Left lung (tissue), 10 donors: ENCODE results near the gene CKLF. TPM values are rescaled to one million over a fixed set of nuclear protein-coding genes. Genes with fewer than 3 reads are reported as not detected.

Experiments
- ATAC-seq: fragments of 200-7000 bp; cut with Tn5 transposase; one replicate; pipeline ENCODE4 v1.9.1; 2020; ENCODE audit warnings: moderate library complexity
- DNase-seq, 4 donors: peaks; one replicate each; pipeline ENCODE4 v3.0.0-alpha.2; 2013 to 2020
- H3K27ac ChIP-seq, 2 donors: fragments of 200-600 bp; sonication (generic) in 1 of 2; one replicate each; pipeline versions ENCODE4 v1.5.0 to v1.8.0; 2020 to 2021
- H3K27me3 ChIP-seq, 2 donors: fragments of 200-600 bp; sonication (generic) in 1 of 2; one replicate each; pipeline versions ENCODE4 v1.5.0 to v1.8.0; 2020 to 2021
- H3K36me3 ChIP-seq, 2 donors: fragments of 200-600 bp; sonication (generic) in 1 of 2; one replicate each; pipeline versions ENCODE4 v1.5.0 to v1.8.0; 2020 to 2021
- H3K4me1 ChIP-seq, 2 donors: fragments of 200-600 bp; one replicate each; pipeline ENCODE4 v1.8.0; 2021
- H3K4me3 ChIP-seq, 2 donors: fragments of 200-600 bp; sonication (generic) in 1 of 2; one replicate each; pipeline versions ENCODE4 v1.5.0 to v1.8.0; 2020 to 2021; ENCODE audit warnings: mild to moderate bottlenecking in 1 of 2
- H3K9me3 ChIP-seq, 2 donors: fragments of 200-600 bp; sonication (generic) in 1 of 2; one replicate each; pipeline versions ENCODE4 v1.5.0 to v1.8.0; 2020 to 2021
- intact Hi-C, 2 donors: fragments of 100-400 bp; cut with DNase I; formaldehyde crosslinking; loops; one replicate each; pipeline versions ENCODE4 v1.11.2 to v1.14.2; 2022
- polyA plus RNA-seq, 6 donors: library from polyadenylated mRNA; unstranded; fragments of 120-200 nt; gene quantifications; one replicate each; pipeline ENCODE4 v1.2.1, GENCODE V29; 2013; ENCODE audit not compliant: insufficient read length in 6 of 6
- total RNA-seq, 2 donors: library from RNA; stranded (reverse); fragmentation: NEBNext Ultra II Directional; extraction: Animal tissue kit (Norgen Biotek cat#: 25700); gene quantifications; one replicate each; pipeline ENCODE4 v1.2.1, GENCODE V29; 2021
- TF ChIP-seq, protein P1 (sequence below), 2 donors: fragments of 200-600 bp; sonication (generic) in 1 of 2; IDR thresholded peaks; one replicate each; pipeline versions ENCODE4 v1.5.0 to v1.8.0; 2021; ENCODE audit warnings: antibody characterized with exemption in 2 of 2
- donor health status: DM: no; HTN: yes; CAD: no.
- donor health status: DM: no; HTN: no; CAD: no.

The CKLF gene
- total and polyA plus RNA-seq, 8 donors = 41.6 to 66.3 (median 42.9) TPM

DNA sequence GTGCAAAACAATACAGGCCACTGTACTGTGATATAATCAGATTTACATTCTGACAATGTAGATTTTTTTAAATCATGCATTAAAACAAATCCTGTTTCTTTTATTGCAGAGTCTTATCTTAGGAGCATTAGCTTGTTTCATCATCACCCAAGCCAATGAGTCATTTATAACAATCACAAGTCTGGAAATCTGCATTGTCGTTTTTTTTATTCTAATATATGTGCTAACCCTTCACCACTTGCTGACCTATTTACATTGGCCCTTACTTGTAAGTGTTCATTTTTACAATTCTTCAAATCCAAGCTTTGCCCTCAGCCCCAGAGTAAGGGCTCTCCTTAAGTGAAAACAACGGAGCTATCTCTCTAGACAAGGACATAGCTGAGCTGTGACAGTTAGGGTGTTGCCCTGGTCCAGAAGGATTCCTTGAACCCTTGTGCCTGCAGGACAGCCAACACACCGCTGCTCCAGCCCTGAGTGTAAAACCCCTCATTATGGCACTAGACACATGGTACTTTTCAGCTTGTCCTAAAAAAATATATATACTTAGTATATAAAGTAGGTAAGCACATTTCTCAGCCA, 17.5 kb downstream of the CKLF start:
- Histone ChIP-seq H3K27me3 (no peaks in the 10 kb centered on the region), H3K4me3 (no peak overlapping the region), H3K27ac (no peak overlapping the region), H3K4me1 (peaks cover 0 to 17% of the 10 kb centered on the region in 2 donors), H3K9me3 (no peaks in the 10 kb centered on the region), H3K36me3 (peaks cover 0 to 37% of the 10 kb centered on the region in 2 donors)
- DNase-seq (no peak), ATAC-seq (peak; percentile 75)
- TF ChIP-seq, protein P1, sequence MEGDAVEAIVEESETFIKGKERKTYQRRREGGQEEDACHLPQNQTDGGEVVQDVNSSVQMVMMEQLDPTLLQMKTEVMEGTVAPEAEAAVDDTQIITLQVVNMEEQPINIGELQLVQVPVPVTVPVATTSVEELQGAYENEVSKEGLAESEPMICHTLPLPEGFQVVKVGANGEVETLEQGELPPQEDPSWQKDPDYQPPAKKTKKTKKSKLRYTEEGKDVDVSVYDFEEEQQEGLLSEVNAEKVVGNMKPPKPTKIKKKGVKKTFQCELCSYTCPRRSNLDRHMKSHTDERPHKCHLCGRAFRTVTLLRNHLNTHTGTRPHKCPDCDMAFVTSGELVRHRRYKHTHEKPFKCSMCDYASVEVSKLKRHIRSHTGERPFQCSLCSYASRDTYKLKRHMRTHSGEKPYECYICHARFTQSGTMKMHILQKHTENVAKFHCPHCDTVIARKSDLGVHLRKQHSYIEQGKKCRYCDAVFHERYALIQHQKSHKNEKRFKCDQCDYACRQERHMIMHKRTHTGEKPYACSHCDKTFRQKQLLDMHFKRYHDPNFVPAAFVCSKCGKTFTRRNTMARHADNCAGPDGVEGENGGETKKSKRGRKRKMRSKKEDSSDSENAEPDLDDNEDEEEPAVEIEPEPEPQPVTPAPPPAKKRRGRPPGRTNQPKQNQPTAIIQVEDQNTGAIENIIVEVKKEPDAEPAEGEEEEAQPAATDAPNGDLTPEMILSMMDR (IDR thresholded peaks at IDR 0.05) = no peak
- intact Hi-C loops = no loop called here

DNA sequence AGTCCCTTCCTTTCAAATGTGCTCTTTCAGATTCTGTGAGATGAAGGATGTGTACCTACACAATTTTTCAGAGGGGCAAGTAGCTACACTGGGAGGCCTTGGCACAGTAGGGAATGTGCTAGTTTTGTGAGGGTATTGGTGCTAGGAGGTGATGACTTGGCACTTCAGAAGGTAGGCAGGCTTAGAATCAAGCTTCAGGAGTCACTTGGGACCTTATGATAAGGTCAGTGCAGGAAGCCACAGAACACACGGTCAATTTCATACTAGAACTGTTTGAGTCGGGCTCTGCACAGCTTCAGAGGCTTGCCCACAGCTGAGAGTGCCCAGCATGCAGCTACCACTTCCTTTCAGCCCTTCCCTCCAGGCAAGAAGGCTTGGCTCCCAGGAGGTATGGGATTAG, 20.0 kb downstream of the CKLF start:
- Histone ChIP-seq H3K4me1 (peaks cover 0 to 17% of the 10 kb centered on the region in 2 donors), H3K27ac (no peak overlapping the region), H3K9me3 (no peaks in the 10 kb centered on the region), H3K4me3 (no peak overlapping the region), H3K36me3 (peaks cover 0 to 13% of the 10 kb centered on the region in 2 donors), H3K27me3 (peaks cover 0 to under 1% of the 10 kb centered on the region in 2 donors)
- ATAC-seq (no peak), DNase-seq (no peak)
- intact Hi-C loops = no loop called here
- TF ChIP-seq, protein P1 (IDR thresholded peaks at IDR 0.05) = no peak

DNA sequence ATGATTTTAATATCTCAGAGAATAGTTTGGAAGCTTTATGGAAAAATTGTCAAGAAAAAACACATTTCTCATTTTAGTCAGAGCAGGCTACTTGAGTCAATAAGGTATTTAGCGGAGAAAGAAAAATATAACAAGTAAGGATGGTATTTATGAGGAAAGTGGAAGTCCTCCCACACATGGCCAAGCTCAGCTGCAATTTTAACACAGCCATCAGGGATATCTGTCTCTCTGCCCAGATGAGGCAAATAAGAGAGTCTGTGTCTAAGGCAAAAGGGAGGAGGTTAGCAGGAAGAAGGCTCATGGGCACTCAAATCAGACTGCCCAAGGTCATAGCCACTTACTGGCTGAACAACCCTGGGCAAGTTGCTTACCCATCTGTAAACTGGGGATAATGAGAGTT, 21.7 kb downstream of the CKLF start:
- intact Hi-C loops = no loop called here
- Histone ChIP-seq H3K27ac (no peak overlapping the region), H3K27me3 (peaks cover 13 to 18% of the 10 kb centered on the region in 2 donors), H3K4me3 (no peak overlapping the region), H3K4me1 (peaks cover 4 to 19% of the 10 kb centered on the region in 2 donors), H3K9me3 (no peaks in the 10 kb centered on the region), H3K36me3 (peaks cover 0 to 9% of the 10 kb centered on the region in 2 donors)
- no peak for ATAC-seq
- DNase-seq = no peak
- TF ChIP-seq, protein P1 (IDR thresholded peaks at IDR 0.05) = no peak

DNA sequence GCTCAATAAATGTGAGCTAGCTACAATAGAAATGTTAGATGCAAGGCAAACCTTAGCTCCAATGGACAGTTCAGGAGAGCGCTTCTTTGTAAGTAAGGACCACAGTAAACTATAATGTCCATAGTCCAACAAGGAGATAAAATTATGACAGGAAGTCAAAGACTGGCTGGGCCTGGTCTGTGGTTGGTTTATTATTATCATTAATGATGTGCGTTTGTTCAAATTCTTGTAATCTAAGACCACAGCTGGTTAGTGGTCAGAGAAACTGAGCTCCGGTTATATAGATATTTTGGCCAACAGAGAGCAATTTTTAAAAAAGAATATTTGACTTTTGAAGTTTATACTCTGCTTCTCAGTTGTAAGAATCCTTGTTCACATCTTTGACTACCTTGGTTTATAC, 22.2 kb downstream of the CKLF start:
- H3K27me3 ChIP-seq = peaks cover 17 to 23% of the 10 kb centered on the region in 2 donors

DNA sequence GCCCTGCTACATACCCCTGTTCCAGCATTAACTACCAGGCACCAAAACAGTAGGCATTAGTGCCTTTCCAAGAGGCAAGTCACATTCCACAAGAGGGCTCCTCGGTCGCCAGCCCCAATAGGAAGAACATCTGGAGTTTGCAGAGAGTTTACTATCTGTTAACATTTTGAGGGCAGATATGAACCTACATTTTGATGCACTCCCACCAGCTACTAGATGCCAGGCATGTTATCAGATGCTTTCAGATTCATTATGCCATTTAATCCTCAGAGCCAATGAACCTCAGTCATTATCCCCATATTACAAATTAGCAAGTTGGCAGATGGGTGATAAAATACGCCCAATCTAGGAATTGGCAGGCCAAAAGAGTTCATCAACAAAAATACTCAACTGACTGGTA, 22.7 kb downstream of the CKLF start:
- ATAC-seq (no peak), DNase-seq (no peak)
- TF ChIP-seq, protein P1 (IDR thresholded peaks at IDR 0.05) = no peak
- Histone ChIP-seq H3K4me1 (peaks cover 5 to 16% of the 10 kb centered on the region in 2 donors), H3K9me3 (no peaks in the 10 kb centered on the region), H3K27ac (no peak overlapping the region), H3K4me3 (no peak overlapping the region), H3K27me3 (peaks cover 18 to 28% of the 10 kb centered on the region in 2 donors), H3K36me3 (peaks cover 0 to 9% of the 10 kb centered on the region in 2 donors)
- intact Hi-C loops = no loop called here

More for the DNA sequence above, 22.2 kb downstream of the CKLF start:
- ATAC-seq (no peak), DNase-seq (no peak)
- Histone ChIP-seq H3K27ac (no peak overlapping the region), H3K36me3 (peaks cover 0 to 9% of the 10 kb centered on the region in 2 donors), H3K9me3 (no peaks in the 10 kb centered on the region), H3K4me1 (peaks cover 5 to 19% of the 10 kb centered on the region in 2 donors), H3K4me3 (no peak overlapping the region)
- TF ChIP-seq, protein P1 (IDR thresholded peaks at IDR 0.05) = no peak
- intact Hi-C loops = no loop called here
